Brain pericyte (primary cell): ENCODE data around the gene ARID1B.

Experiments
- DNase-seq: peaks from one replicate; pipeline ENCODE4 v3.0.0-alpha.2; 2012; ENCODE audit warnings: low read depth, low spot score

Gene ARID1B

DNA sequence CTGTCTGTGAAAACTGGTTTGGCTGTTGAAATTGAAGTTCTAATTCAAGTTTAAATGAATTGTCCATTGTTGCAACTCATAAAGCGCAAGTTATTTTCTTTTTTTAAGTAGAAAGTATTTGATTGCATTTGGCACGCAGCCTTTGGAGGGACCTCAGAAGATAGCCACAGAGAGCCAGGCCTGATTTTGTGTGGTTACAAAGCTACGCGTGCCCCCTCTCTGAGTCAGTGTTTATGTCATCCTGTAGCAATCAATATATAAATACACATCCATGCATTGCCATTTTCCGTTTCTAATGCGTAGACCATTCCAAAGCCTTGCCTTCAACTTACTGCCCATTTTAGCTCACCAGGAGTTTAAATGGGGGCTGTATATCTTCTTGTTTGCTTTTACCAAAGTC is 372.9 kb downstream of the ARID1B start:
- no peak for DNase-seq

GRCh38 chr6:157151029-157151428 is 373.9 kb downstream of the ARID1B start:
- DNase-seq, result no peak

DNA sequence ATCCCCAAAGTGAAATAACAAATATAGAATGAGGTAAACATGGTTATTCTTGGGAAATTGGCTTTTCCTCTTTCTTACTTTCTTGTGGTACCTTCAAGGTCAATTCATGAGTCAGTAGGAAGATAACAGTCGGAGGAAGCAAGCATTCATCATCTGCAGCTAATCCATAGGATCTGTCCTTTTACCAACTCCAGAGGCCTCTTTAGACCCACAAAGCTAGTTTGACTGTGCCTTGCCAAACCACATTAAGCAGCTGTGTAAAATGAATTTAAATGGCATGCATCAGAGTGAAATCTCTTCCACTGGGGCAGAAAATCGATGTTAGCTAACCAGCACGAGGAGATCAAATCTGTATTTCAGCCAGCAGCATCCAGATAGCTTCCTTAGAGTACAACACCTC is 374.8 kb downstream of the ARID1B start:
- DNase-seq, result no peak

DNA sequence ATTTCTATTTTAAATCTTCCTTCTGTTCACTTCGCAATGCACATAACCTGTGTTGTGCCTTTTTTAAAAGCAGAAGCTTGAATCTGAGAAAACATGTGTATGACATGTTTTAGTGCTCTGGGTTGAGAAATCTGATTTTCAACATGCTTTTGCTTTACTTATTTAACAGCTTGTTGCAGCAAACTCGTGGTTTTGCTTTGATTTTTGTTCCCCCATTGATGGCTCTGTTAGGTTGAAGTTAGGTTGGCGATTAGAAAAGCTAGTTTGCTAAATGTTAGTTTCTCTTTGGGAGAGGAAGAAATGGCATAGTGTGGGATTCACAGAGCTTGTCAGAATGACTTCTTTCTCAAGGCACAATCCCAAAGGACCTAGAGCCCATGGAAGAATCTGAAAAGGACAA is 375.4 kb downstream of the ARID1B start:
- no peak for DNase-seq

GRCh38 chr6:157155804-157156203 is 378.6 kb downstream of the ARID1B start:
- DNase-seq, result no peak

DNA sequence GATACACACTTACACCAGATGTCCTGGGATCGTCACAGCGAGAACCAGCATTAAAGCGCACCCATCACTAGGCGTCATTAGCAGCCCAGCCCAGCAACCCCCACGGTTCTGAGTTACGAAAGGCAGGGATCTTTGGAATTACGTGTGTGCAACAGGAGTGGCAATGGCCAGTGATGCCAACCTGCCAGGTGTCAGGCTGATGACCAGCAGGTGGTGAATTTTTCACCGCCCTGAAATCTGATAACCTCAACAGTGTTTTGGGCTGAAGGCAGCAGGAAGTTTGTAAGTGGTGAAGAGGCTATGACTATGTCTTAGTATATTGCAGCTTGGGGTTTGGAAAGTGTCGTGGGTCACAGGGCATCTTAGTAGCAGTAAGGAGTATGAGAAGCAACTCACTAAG is 380.1 kb downstream of the ARID1B start:
- no peak for DNase-seq

- no peak for DNase-seq
Observed at GRCh38 chr6:157158456-157158855, 381.3 kb downstream of the ARID1B start.

GRCh38 chr6:157158897-157159296 is 381.7 kb downstream of the ARID1B start:
- no peak for DNase-seq

DNA sequence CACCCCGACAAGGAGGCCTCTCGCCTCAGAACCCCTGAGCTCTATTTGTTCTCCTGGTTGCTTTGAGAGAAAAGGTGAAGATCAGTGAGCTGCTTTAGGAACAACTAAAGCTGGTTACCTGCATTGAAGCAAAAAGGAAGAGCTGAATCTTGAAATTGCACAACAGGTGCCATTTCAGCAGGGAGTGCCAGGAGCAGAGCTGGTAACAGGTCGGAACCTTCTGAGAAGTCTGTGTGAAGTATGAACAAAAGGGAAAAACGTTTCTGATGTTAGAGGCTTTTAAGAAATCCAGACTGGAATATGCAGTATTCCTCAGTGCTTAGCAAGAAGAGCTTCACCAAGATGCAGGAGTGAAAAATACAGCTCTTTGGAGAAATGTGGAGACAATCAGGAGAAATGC is 382.2 kb downstream of the ARID1B start:
- DNase-seq, result no peak

GRCh38 chr6:157161912-157162311 is 384.7 kb downstream of the ARID1B start:
- DNase-seq, result no peak

DNA sequence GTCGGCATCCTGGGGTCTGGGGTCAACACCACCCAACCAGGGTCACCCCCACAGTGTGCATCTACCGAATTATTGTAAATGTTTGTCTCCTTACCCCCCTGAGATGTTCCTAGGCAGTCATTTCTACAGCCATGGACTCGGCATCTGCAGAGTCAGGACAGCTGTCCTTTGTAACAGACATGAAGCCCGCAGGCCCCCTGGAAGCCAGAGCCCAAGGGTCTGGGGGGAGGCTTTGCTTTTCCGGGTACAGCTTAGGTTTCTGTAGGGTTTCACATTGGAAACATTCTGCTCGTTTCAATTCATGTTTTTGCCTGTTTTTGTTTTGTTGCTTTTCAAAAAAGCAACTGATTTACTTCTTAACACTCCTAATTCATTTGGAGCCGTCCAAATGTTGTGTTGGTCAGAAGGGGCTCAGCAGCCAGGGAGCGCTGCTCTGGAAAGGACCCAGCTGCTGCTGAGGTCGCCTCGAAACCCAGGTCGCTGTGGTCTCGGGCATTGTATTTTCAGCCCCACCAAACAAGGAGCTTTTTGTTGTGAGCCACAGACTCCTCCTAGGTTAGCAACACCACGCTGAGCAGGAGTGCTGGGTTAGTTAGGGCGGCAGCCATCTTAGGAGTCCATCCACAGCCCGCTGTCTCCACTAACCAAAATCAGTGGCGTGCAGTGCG is 385.7 kb downstream of the ARID1B start:
- DNase-seq, result no peak

- no peak for DNase-seq
Observed at GRCh38 chr6:157163434-157164159, 386.4 kb downstream of the ARID1B start.

DNA sequence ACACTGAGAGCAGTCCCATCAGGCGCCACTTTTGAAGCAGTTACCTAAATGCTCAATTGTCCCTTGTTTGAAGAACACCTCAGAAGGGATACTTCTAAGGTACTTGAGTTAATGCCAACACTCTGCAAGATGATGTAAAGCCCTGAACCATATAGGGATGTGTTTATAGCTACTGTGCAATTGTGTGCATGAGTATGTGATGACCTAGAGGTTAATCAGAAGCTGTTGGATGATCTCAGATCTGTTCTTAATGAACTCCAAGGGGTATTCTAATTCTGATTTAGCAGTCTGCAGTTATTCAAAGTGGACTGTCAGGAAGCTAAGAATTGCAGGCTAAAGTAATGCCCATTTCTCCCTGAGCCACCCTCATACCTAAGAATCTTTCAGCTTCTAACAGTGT is 387.8 kb downstream of the ARID1B start:
- DNase-seq, result no peak

GRCh38 chr6:157166784-157167183 is 389.6 kb downstream of the ARID1B start:
- no peak for DNase-seq

- DNase-seq, result no peak
Observed at GRCh38 chr6:157167837-157168236, 390.7 kb downstream of the ARID1B start.

DNA sequence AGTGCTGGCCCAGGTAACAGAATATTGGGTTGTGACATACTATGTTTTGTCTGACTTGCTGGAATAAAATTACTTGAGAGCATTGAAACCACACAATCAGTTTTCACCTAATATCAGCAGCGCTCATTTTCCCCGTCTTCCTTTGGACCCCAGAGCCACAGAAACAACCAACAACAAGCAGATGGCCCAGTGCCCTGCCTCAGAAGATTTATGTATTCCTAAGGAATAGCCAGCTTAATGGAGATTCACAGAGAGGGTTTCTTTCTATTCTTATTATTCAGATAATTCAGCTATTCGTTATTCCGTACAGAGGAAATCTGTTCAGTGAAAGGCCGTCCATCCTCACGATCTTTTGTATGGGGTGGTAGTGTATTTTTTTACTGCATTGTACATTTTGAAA is 391.3 kb downstream of the ARID1B start:
- DNase-seq, result no peak

- no peak for DNase-seq
Observed at GRCh38 chr6:157169226-157169625, 392.0 kb downstream of the ARID1B start.

DNA sequence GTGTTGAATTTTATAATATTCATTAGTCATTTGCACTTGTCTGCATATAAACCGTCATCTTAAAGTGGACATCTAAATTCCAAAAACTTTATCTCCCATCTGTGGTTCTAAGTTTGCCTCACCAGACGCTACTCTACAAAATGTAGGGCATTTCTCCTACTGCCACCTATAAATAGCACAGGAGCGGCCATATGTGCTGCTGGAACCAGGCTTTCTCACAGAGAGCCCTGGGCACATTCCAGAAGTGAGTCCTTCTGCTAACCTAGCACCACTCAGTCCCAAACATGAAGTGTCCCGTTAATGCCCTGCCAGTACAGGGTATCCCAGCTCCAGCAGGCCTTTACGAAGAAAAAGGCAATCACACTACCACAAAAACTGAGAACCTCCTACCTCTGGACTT is 392.5 kb downstream of the ARID1B start:
- DNase-seq, result no peak

GRCh38 chr6:157170535-157170934 is 393.4 kb downstream of the ARID1B start:
- no peak for DNase-seq

DNA sequence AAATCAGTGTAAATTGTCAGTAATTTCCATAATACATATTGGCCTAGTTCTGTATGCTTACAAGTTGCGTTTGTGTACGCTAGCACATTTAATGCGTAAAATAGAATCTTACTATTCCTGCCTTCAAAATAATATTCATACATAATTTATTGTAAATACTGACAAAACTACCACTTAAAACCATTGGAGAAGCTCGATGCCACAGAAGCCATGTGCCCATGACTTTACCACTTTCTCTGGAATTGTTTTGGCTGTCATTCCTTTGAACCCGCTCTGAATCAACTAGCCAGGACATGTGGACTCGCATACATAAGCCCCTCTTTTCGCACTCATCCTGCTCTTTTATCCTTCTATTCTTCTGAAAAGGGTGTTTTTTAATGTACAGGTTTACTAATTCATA is 394.6 kb downstream of the ARID1B start:
- DNase-seq, result no peak

- DNase-seq, result no peak
Observed at GRCh38 chr6:157172231-157172701, 395.1 kb downstream of the ARID1B start.

- DNase-seq, result no peak
Observed at GRCh38 chr6:157172830-157173536, 395.8 kb downstream of the ARID1B start.

GRCh38 chr6:157173776-157174175 is 396.6 kb downstream of the ARID1B start:
- DNase-seq, result no peak
